TTC549 (cell line): ENCODE results near the gene CSNK1E.

ENCODE experiments used
- FAIRE-seq: peaks from 2 replicates; lab custom pipeline; 2012; peaks lifted over from hg19 to GRCh38; lab: Jason Lieb, UNC

The CSNK1E gene

DNA sequence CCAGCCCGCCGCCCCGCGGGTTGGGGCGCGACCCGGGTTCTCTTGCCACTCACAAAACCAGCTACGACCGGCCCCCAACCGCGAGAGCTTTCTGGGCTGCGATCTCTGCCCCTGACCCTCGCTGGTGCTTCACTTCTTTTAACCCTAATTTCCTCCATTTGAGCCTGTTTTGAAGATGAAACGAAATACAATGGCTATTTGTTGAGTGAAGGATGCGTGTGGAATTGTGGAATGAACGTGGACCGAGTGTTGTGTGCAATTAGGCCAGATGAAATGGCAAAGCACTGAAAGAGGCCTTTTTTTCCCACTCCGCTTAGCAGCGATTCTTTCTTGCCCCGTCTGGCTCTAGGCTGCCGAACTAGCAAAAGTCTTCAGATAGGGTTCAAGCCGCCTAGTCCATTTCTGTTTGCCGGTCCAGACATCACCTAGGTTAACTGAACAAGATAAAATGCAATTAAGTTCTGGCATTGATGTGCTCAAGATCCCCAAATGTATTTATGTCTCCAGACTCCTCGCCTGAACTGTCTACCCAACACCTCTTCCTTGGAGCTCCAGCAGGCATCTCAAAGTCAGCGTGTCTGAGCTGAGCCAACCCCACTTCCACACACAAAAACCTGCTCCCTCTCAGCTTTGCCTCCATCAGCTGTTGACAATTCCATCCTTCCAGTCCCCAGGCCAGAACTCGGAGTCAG lies 44.0 kb downstream of the CSNK1E start:
- FAIRE-seq, result no peak

DNA sequence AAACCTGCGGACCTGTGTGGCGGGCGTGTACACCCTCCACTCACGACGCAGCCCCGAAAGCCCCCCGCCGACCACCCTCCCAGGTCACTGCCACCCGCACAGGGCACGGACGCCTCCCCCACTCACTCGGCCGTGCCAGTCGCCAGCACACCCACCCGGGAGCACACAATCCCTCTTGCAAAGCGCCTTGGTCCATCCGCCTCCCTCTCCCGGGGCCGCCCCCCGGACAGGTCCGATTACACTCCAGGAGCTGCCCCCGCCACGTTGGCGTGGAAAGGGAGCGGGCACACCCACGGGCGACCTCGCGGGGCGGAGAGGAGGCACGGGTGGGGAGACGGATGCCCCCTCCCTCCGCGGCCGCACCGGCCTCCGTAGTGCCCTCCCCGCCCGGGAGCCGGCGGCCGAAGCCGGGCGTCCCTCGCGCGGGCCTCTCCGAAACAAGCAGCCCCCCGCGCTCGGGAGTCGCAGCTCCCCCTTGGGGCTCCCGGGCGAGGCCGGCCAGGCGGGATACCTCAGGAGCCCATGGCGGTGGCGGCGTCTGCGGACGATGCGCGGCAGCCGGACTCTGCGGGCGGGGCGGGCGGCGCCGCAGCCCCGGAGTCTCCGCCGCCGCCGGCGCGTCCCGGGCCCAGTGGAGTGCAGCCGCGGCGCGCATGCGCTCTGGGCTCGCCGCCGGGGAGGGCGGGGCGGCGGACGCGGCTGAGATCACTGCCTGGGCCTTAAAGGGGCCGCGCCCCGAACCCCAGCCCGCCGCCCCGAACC lies 44.7 kb downstream of the CSNK1E start, which contains the start of gene TMEM184B:
TMEM184B (minus strand) TSS at position 638 of the 762 bp plus-strand sequence. CDS start 25,049 bp downstream, outside the sequence.
- no peak for FAIRE-seq

DNA sequence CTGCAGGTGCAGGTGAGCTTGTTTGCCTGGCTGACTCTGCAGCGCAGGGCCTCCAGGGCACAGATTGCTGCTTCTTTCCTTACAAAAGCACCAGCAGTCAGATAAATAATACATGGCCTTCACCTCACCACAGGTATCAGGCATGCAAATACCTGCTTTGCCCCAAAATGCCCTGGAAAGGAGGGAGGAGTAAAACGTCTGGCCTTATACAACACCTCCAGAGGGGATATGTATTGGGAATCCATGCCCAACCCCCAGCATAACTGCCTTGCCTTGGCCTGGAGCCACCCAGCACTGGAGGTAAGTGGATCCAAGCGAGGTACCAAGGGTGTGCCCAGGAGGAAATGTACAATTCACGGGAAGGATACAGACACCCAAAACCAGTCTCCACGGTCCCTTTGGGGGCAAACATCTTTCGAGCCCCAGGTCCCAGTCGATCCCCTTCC lies 45.3 kb downstream of the CSNK1E start:
- no peak for FAIRE-seq

DNA sequence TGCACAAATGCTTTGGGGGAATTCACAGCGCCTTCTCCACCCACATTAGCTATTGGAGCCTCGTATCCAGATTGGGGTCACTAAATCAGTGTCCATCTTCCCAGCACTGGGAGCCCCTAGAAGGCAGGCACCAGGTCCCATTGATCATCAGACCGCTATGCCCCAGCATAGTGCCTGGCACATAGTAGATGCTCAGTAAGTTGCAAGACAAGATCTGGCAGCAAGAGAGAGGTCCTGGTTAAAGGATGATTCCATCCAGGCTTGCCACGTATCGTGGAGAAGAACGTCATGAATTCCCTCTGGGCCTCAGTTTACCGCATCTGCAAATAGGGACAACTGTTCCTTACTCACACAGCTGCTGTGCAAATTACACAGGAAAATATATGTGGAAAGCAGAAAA lies 46.1 kb downstream of the CSNK1E start:
- FAIRE-seq, result no peak

DNA sequence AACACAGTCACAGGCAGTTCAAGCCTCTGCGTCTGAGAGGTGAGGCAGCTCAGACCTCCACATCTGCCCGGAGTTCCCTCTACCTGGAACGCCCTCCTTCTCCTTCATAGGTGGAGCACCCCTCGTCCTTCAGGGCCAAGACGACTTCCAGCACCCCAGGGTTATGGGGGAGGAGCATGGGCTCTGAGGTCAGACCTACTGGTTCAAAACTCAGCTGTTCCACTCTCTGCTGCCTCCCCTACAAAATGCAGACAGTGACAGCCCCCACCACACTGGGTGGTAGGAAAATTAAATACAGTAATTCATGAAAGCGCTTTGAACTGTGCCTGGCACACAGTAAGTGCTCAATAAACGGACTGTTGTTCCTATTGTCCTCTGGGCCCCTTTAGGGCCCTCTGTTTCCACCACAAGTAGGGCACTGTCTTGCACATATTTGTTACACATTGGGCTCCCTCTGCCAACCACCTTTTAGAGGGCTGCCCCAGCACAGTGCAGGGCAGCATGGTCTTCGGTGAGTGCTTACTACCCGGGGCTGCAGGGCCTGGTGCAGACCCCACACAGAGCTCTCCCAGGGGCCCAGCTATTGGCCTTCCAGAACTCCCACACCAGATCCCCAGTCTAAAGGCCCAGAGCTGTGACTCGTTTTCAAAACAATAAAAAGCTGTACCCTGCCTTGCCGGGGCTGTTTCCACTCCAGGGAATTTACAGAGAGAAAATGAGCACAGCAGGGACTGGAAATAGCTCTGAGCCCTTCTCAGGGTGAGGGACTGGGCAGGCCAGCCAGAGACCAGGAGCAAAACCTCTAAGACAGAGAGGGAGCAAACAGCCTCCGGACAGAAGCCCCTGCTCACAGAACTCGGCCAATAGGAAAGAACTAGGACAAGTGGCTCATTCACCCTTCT lies 46.9 kb downstream of the CSNK1E start:
- FAIRE-seq, result no peak

DNA sequence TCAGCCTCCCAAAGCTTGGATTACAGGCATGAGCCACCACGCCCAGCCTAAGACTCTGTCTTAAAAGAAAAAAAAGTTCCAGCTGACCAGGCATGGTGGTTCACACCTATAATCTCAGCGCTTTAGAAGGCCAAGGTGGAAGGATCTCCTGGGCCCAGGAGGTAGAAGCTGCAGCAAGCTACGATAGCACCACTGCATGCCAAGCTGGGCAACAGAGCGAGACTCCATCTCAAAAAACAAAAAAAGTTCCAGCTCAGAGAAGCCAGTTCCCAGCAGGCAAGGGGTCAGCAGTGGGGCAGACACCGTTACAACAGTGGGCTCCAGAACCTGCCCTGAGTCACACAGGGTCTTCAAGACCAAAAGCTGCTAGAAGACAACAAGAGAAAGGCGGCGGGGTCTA lies 47.8 kb downstream of the CSNK1E start:
- FAIRE-seq, result no peak

DNA sequence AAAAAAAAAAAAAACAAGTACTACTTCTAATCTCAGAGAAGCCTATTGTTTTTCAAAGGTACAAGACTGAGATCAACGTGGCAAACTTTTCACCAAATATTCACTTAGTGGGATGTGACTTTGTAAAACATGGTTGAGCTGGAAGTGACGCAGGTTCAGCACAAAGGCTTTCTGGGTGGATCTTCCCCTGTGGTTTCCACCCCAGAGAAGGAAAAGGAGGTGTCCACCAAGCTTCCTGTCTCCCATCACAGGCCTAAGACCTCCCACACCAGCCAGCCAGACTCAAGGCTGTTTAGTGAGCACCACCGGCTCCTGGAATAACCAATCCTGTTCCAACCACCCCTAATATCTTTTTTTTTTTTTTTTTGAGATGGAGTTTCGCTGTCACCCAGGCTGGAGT lies 50.1 kb downstream of the CSNK1E start:
- no peak for FAIRE-seq

DNA sequence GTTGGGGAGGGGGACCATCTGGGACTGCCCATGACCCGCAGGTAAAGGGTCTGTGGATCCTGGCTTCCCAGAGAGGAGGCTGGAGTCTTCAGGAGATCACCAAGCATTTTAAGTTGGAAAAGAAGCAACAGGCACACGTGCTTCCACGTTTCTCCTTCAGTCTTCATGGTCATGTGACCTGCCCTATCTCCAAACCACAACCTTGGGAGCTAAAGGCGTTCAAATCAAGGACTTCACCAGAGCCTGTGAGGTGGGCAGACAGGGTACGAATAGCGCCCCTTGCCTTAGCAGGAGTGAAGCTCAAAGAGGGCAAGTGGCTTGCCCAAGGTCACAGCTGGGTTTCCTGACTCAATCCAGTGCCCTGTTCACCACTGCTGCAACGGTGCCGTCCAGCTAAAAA lies 51.1 kb downstream of the CSNK1E start:
- FAIRE-seq, result no peak

DNA sequence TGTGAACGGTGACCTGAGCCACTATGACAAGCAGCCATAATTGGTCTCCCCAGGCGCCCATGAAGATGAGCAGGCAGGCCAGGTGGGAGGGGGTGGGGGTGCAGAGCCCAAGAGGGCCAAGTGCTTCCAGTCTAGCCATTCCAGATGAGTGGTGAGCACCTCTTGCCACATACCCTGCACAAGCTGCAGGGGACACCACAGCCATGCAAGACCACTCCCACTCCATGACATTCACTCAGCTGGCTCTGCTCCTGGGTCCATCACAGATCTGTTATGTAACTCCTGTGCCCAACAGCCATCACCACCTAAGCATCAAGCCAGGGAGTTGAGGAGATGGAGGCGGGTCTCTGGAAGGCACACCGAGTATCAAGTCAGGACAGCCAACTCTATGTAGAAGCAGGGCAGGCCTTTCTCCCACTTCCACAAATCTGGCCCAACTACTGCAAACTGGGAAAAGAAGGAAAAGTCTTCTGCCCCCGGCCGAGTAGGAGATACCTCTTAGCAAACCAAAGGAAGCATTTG lies 52.9 kb downstream of the CSNK1E start:
- FAIRE-seq, result no peak

DNA sequence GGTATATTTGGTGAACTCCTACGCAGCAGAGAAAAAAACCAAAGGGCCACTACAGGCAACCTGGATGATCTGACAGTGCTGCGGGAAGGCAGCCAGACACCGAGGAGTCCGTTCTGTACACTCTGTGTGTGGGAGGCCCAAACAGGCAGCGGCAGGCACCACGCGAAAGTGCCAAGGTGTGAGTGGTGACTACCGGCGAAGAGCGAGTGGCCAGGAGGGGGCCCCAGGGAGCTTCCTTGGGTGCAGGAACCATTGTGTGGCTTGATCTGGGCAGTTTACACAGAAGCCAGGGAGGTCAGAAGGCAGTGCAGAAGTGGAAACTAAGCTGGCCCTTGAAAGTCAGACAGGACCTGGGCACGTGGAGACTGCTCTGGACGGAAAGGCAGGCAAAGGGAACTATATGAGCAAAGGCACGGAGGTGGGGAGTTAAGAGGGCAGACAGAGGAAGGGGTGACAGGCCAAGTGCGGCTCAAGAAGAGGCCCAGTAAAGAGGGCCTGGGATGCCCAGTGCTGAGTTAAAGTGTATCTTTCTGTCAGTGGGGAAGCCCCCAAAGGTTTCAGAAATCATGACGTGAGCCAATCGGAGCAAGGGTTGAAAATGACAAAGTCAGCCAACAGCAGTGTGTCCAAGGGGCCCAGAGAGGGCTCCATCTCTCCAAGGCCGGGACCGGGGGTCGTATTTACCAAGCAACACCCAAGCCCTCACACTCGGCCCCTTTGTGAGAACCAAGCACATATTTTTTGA lies 55.0 kb downstream of the CSNK1E start:
- no peak for FAIRE-seq

DNA sequence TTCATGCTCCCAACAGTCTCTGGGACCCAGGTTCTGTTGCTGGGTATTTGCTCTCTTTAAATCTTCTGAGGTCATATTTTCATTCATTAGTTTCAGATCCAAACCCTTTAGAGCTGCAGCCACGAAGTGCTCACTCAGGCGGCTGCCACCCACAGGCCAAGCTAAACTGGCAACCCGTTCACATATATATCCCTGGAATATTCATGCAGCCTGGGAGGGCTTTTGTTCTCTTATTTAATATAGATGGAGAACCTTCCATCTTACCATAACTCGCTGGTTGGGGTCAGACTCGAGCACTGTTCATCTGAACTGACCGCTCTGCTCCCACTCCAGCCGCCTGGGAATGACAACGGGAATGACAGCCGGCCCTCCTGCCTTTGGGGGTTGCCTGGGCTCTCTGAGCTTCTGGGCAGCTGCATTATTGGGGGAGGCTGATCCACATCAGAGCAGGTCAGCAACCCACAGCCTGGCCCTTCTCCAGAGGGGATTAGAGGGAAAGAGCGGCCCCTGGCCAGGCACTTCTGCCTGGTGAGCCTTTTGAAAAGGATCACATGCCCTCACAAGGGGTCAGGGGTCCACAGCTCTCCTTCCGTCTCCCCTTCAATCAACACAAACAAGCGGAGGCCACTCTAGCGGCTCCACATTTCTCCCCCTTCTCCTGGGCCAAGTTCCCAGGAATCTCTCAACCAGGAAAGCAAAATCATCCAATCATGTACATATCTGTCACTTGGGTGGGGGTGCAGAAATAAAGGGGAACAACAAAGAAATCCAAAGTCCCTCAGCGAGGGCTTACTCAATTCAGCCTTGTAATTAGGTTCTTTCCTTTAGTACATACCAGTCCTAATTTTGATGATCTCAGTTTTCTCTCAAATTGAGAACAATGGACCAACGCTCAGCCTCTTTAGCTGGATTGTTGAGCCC lies 56.2 kb downstream of the CSNK1E start:
- no peak for FAIRE-seq

DNA sequence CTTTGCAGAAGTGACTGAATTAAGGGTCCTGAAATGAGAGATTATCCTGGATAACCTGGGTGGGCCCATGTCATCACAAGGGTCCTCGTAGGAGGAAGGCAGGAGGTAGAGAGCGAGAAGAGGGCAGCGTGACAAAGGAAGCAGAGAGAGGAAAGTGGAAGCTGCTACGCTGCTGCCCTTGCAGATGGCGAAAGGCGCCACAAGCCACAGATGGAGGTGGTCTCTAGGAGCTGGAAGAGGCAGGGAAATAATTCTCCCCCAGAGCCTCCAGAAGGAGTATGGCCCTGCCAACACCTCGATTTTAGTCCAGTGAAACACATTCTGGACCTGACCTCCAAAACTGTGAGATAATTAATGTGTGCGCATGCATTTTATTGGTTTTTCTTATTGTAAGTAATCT lies 57.9 kb downstream of the CSNK1E start:
- no peak for FAIRE-seq

DNA sequence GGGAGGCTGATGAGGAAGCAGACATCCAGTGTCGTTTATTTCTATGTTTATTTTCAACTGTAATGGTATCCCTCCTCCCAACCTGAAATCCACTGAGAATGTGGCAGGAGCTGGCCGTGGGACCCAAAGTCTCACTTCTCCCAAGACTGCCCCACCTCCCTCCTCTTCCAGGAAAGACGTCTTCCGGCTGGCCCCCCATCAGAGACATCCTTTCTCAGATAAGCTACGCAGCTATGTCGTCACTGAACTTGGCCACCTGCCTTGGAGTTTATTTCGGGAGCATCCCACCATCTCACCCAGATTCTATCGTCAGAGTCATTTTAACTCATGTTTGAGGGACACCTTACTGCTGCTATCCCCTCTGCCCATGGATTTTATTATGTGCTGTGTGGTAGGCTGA lies 58.3 kb downstream of the CSNK1E start:
- FAIRE-seq, result no peak

DNA sequence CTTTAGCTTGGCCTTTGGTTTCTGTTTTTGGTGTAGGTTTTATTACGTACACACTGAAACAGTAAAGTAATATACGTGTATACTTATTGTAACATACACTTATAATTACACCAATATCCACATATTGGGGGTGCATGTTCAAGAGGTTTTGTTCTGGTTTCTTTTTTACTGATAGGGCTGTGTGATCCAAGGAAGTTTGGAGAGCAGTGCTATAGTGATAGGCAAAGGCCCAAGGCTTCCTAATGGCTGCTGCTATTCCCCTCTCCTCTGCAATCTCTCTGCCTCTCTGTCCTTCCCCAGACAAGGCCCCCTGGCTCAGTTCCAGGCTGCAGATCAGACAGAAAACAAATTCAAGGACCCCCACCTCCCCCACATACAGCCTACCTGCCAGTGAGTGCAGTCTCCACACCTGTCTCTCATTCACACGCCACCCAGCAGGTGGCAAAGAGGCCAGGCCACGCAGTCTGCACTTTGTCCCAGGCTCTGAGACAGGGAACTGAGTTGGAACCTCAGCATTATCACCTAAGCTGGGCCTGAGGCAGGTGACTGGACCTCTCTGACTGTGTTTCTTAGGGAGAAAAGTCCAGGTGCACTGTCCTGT lies 59.5 kb downstream of the CSNK1E start:
- FAIRE-seq, result no peak

DNA sequence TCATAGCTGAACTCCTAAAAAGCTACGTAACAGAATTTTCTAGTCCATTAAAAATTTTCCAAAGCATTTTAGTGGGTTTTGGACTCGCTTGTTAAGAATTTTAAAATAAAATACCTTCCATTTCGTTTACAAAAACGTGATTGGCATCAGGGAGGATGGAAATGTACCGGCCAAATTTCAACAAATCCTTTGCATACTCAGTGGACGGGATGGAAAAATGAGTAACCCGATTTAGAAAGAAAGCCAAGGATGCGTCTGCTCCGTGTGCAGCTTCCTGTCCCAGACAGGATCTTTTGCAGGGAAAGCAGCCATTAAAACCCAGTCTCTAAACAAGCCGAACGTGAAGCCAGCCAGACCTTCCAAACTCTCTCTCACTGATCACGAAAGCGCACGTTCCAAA lies 60.1 kb downstream of the CSNK1E start:
- FAIRE-seq, result no peak

DNA sequence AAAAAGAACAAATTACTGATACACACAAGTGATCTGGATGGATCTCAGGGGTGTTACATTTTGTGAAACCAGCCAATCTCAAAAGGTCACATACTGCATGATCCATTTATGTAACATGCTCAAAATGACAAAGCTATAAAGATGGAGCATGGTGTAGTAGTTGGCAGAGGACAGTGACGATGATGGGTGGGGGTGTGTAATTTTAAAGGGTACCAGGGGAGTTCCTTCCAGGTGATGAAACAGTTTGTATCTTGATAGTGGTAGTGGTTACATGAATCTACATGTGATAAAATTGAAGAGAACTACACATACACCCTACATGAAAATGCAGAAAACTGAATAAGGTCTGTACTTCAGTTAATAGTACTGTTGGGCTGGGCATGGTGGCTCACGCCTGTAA lies 61.5 kb downstream of the CSNK1E start:
- no peak for FAIRE-seq

DNA sequence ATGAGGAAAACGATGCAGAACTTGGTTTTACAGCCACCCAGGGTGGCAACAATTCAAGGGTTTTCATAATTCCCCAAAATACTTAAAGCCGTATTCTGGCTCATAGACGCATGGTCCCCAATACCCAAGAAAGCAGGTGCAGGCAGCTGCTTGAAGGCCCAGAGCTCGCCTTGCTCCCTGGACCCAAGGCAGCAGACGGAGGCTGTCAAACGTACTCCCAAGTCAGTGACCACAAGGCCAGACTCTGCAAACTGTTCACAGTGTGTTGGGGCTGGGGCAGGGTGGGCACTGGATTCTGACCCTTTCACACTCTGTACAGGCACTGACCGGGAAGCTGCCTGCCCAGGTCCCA lies 65.9 kb downstream of the CSNK1E start:
- FAIRE-seq, result no peak

DNA sequence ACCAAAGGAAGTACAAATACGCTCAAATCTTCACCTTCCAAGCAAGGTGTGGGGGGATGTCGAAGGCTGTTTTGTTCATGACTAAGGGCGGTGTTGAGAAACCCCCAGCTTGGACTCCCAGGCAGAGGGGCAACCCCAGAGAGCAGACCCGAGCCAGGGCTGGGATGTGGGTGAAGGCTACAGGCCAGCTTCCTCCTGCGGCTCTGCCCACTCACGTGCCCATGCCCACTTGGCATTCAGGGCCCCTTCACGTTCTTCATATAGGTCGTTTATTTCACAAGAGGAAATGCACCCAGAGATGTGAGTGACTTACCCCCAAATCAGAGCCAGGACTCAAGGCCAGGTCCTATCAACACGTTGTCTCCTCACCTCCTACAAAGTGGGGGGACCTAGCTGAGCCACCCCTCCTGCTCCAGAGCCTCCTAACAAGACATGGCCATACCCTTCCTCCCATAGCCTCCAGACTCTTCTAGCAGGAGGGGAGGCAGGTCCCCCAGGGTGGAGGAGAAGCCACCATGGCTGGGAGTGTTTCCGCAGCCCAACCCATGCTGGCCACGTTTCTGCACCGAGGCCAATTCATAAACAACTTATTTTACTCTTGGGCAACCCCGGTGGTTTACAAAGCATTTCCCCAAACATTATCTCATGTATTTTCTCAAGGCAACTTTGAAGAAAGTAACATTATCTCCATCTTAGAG lies 66.4 kb downstream of the CSNK1E start:
- no peak for FAIRE-seq

DNA sequence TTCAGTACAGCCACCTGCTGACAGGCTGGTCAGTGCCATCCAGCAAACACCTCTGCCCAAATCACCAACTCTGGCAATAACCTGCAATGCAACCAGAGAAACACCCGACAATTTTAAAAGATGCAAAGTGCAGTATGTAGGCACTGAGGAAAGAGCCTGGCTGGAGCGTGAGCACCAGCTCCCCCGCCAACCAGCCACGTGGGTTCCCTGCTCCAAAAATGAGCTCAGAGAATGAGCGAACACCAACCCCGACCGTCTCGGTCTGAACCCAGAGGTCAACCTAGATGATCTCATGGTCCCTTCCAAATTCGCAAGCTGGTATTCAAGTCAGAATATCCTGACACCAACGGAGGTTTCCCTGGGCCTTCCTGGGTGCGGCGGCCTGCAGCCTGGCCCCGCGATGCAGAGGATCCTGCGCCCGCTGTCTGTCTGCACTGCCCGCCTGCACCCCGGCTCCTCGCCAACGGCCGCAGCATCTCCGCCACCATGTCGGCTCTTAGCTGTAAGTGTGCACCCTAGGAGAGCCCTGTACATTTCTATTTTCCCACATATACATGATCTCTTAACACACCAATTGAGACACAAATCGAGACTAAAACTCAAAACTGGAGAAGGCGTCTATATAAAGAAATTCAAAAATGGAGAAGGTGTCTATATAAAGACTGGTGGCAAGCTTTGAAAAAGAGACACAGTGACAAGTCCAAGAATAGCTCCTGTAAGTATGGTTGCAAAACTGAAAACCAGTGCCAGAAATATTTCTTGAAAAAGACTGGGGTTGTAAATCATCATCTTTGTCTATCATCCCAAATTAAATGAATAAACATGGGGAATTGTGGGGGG lies 67.2 kb downstream of the CSNK1E start:
- no peak for FAIRE-seq
